Measurements from ENCODE around the gene SLC25A46.

SLC25A46 gene

DNA sequence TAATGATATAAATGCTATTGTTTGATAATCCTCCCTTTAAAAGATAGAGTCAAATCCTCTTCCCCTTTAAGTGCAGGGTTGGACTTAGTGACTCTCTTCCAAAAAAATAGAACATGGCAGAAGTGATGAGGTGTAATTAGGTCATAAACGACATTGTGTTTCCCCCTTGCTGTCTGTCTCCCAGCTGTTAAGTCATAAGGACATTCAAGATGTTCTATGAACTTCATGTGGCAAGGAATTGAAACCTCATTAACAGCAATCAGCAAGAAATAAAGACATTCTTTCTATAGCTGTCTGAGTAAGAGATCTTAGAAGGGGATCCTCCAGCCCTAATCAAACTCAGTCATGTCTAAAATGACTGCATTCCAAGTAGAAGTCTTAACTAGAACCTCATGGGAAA, 3.3 kb upstream of the SLC25A46 start:
- H3K36me3 Mint-ChIP-seq (ENCODE audit: low read depth), result peaks cover 20% of the 10 kb centered on the region
- DNase-seq, result no peak
- no peaks in the 10 kb centered on the region for H3K9me3 Mint-ChIP-seq
- peaks cover 24% of the 10 kb centered on the region for H3K27me3 Mint-ChIP-seq
- no peak overlapping the region for H3K27ac Mint-ChIP-seq
- no peak overlapping the region for H3K4me3 Mint-ChIP-seq
- H3K4me1 Mint-ChIP-seq (ENCODE audit: low read depth), result peaks cover 16% of the 10 kb centered on the region

DNA sequence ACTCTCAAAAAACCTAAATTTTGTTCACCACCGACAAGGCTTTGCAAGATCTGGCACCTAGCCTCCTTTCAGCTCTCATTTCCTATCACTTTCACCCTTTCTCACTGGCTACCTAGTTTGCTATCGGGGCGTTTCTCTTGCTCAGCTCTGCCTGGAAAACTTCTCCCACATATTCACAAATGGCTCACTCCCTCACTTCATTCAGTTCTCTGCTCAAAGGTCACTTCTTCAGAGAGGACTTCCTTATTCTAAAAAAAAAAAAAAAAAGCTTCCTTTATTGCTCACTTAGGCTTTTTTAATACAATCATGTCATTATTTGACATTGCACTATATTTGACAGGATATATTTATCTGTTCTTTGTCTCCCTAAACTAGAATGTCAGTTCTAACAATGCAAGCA, 2.1 kb upstream of the SLC25A46 start:
- no peak for DNase-seq
- peaks cover 25% of the 10 kb centered on the region for H3K4me1 Mint-ChIP-seq (ENCODE audit: low read depth)
- no peaks in the 10 kb centered on the region for H3K9me3 Mint-ChIP-seq
- H3K36me3 Mint-ChIP-seq (ENCODE audit: low read depth), result peaks cover 22% of the 10 kb centered on the region
- H3K27ac Mint-ChIP-seq, result no peak overlapping the region
- H3K4me3 Mint-ChIP-seq, result no peak overlapping the region
- peaks cover 24% of the 10 kb centered on the region for H3K27me3 Mint-ChIP-seq

DNA sequence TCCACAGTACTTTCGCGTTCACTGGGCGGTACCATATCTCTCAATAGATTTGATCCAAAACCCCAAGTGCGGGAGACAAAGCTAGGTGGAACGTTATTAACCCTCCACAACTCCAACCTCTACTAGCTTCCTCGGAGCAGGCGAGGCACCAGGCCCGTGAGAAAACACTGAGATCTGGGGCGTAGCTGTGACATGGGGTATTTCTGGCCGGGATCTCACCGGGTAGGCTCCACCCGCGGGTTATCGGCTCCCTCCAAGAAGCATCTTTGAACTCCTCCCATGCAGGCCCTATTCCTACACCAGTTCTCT, 350 bp upstream of the SLC25A46 start:
- peak overlapping the region; percentile 98 for H3K4me3 Mint-ChIP-seq
- peaks cover 13% of the 10 kb centered on the region for H3K27me3 Mint-ChIP-seq
- no peaks in the 10 kb centered on the region for H3K9me3 Mint-ChIP-seq
- peaks cover 28% of the 10 kb centered on the region for H3K36me3 Mint-ChIP-seq (ENCODE audit: low read depth)
- H3K27ac Mint-ChIP-seq, result peak overlapping the region; percentile 97
- DNase-seq, result no peak
- H3K4me1 Mint-ChIP-seq (ENCODE audit: low read depth), result peaks cover 31% of the 10 kb centered on the region

DNA sequence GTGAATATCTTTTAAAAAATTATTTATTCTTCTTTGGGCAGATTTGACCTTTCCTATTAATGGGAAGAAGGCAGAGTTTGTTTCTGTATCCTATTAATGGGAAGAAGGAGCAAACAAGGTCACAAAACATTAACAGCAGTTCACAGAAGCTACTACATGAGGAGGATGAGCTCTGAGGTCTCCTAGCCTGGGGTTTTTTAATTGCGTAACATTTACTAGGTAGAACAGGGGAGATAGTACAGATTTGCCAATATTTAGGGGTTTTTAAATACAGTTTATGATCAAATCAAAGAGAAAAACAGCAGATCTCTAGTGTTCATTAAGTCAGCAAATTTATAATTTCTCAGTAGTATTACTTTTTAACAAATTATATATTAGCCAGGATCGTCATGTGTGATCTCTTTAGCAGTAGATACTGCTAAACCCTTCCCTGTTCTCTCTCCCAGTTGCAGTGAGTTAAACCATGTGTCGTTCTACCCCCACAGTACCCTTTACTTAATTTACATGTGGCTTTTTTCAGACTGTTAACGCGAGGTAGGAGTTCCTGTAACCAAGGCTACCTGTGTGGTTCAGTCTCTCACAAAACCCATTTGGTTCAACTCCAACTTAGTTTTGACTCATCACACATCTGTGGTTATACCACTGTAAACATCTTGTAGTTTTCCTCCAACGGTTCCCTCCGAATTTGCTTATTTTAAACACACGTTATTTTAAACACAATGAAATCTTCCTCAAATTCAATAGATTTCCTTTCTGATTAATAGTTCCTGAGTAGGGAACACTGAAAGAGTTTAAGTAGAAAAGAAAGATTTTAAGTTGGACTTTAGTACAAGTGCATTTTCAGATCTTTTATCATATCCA, 13.3 kb downstream of the SLC25A46 start:
- H3K4me3 Mint-ChIP-seq, result peak overlapping the region; percentile 53
- peaks cover 59% of the 10 kb centered on the region for H3K4me1 Mint-ChIP-seq (ENCODE audit: low read depth)
- no peaks in the 10 kb centered on the region for H3K27me3 Mint-ChIP-seq
- no peak for DNase-seq
- H3K27ac Mint-ChIP-seq, result peak overlapping the region; percentile 91
- H3K36me3 Mint-ChIP-seq (ENCODE audit: low read depth), result peaks cover 86% of the 10 kb centered on the region
- no peaks in the 10 kb centered on the region for H3K9me3 Mint-ChIP-seq

DNA sequence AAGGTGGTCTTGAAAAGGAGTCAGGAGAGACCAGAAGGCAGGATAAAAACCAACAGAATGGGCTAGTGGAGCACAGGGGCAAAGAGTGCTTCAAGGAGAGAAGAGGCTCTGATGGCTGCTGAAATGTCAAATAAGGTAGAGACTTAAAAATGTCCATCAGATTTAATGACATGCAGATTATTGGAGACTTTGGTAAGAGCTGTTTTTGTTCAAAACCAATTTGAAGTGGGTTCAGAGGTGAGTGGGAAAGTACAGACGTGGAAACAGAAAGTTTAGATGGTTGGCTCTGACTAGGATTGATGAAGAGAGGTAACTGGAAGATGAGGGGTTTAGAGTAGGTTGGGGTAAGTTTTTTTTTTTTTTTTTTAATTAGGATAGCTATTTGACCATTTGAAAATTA, 14.1 kb downstream of the SLC25A46 start:
- Mint-ChIP-seq H3K4me1 (ENCODE audit: low read depth) (peaks cover 59% of the 10 kb centered on the region), H3K36me3 (ENCODE audit: low read depth) (peaks cover 82% of the 10 kb centered on the region), H3K9me3 (no peaks in the 10 kb centered on the region), H3K27me3 (no peaks in the 10 kb centered on the region), H3K4me3 (peak overlapping the region; percentile 53), H3K27ac (peak overlapping the region; percentile 91)
- DNase-seq, result no peak

DNA sequence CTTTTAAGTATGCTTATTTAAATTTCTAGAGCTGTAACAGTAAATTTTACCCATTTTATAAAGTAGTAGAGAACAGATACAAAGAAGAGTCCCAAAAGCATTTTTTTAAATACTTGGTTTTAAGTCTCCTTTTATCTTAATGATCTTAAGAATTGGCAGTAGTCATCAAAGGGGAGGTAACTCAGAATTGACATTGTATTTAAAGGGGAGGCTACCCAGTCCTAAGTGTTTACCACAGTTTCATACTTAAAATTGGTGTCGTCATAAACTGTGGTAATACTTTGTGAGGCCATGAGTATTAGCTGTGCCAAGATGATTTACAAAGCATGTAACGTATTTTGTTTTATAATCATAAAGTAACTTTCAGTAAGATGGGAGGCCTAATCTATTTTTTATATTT, 14.8 kb downstream of the SLC25A46 start:
- Mint-ChIP-seq H3K27me3 (no peaks in the 10 kb centered on the region), H3K9me3 (no peaks in the 10 kb centered on the region), H3K4me3 (no peak overlapping the region), H3K27ac (no peak overlapping the region), H3K4me1 (ENCODE audit: low read depth) (peaks cover 57% of the 10 kb centered on the region), H3K36me3 (ENCODE audit: low read depth) (peaks cover 77% of the 10 kb centered on the region)
- no peak for DNase-seq

DNA sequence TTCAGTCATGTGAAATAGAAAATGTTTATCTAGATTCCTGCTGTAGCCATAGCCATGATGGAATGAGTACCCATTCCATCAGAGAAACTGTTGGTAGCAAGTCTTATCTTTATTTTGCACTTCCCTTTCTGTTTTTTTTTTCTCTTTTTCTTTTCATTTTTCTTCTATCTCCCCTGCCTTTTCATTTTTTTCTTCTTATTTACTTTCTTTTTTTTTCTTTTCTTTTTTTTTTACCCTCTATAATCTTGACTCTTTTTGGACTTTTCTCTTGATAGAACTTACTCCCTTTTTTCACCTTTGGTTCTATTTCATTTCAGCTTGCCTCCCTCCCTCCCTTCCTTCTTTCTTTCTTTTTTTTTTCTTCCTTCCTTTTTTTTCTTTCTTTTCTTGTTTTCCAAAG, 15.4 kb downstream of the SLC25A46 start:
- Mint-ChIP-seq H3K27ac (peak overlapping the region; percentile 44), H3K9me3 (no peaks in the 10 kb centered on the region), H3K27me3 (no peaks in the 10 kb centered on the region), H3K4me3 (no peak overlapping the region), H3K36me3 (ENCODE audit: low read depth) (peaks cover 71% of the 10 kb centered on the region), H3K4me1 (ENCODE audit: low read depth) (peaks cover 53% of the 10 kb centered on the region)
- no peak for DNase-seq

DNA sequence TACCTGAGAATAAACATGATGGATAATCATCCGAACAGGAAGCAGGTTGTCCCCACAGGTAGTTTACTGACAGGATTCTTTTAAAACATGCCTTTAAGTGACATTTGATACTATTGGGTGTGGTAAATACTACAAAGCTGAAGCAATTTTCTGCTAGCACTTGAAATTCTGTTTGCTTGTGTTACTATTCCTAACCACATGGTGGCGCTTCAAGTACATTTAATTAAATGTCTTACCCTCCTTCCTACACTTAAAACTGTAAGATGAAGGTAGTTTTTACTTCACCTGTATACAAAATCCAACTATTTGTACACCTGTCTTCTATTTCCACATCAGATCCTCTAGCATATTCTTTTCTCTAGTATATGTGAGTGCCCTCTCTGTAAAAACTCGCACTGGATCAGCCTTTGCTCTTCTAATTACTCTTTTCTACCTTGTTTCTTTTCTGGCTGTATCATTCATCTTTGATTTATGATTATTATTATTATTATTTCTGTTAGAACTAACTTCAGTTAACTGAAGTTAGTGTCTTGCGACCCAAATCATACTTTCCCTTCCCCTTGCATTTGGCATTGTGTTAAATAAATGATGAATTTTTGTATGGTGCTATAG, 18.4 kb downstream of the SLC25A46 start:
- H3K36me3 Mint-ChIP-seq (ENCODE audit: low read depth), result peaks cover 44% of the 10 kb centered on the region
- no peak overlapping the region for H3K4me3 Mint-ChIP-seq
- H3K9me3 Mint-ChIP-seq, result no peaks in the 10 kb centered on the region
- DNase-seq, result no peak
- H3K4me1 Mint-ChIP-seq (ENCODE audit: low read depth), result peaks cover 31% of the 10 kb centered on the region
- H3K27me3 Mint-ChIP-seq, result no peaks in the 10 kb centered on the region
- no peak overlapping the region for H3K27ac Mint-ChIP-seq

DNA sequence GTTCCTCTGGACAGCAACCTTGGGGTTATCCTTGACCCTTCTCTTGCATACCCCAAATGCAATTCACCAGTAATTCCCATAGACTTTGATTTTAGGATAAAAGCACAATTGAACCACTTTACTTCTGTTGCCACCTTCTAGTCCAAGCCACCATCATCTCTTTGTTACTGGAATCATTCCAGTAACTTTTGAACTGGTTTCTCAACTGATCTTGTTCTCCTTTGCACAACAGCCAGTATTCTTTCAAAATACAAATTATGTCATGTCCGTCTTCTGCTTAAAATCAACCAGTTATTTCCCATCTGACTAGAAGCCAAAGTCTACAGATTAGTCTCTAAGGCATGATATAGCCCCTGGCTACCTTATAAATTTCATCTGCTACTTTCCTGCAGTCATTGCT, 21.4 kb downstream of the SLC25A46 start:
- Mint-ChIP-seq H3K27ac (no peak overlapping the region), H3K9me3 (no peaks in the 10 kb centered on the region), H3K36me3 (ENCODE audit: low read depth) (peaks cover 14% of the 10 kb centered on the region), H3K4me3 (no peak overlapping the region), H3K27me3 (no peaks in the 10 kb centered on the region), H3K4me1 (ENCODE audit: low read depth) (peaks cover 3% of the 10 kb centered on the region)
- DNase-seq, result no peak

DNA sequence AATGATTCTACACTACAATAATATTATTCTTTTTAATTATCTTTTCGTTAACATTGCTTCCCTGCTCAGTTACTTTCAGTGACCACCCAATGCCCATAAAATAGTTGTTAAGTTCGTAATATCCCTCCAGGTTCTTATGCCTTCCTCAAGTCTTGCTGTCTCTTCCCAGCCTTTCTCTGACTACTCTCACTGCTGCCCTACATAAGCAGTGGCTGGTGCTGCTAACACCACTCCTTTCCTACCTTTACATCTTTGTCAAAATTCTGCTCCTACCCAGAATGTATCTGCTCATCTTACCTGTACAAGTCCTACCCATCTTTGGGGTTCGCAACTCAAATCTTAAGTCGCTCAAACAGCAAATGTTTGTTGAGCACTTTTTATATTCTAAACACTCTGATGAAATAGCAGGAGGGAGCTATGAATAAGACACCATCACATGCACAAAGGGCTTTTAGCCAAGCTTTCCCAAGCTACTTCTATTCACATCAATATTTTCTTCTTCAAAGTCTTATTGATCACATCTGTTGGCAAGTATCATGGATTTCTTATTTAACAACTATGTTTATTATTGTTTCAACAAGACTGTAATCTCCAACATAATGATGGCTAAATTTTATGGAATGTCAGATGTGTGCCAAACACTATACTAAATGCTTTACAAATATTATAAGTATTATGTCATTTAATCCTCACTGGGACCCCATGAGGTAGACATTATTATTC, 29.5 kb downstream of the SLC25A46 start:
- Mint-ChIP-seq H3K9me3 (no peaks in the 10 kb centered on the region), H3K36me3 (ENCODE audit: low read depth) (no peaks in the 10 kb centered on the region), H3K27ac (no peak overlapping the region), H3K4me3 (no peak overlapping the region), H3K4me1 (ENCODE audit: low read depth) (no peaks in the 10 kb centered on the region), H3K27me3 (peaks cover 3% of the 10 kb centered on the region)
- no peak for DNase-seq

DNA sequence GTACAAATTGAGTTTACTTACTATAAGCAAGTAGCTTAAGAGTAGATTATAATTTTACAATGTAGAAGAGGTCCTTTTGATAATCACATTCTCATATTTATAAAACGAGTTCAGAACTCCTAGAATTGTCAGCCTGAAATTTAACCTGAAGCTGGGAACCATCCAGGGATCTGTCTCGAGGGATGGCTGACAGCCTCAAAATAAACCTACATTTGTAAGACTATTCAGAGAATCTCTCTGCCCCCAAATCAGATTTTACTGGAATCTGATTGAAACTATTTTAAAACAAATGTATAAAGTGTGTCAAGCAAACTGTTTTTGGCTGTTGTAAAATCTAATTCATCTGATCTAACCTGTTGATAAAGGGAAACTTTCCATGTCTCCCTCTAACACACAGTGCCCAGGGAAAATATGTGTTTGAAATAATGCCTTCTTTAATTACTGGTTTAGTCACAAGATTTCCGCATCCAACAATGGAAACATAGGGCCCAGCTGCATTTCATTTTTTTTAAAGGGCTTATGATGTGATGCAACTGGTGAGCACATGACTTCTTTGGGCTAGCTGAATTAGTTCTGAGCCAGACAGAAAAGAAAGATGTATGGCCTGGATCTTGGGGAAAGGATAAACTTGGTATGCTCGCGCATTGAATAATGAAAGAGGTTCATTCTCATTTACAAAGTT, 30.3 kb downstream of the SLC25A46 start:
- Mint-ChIP-seq H3K9me3 (no peaks in the 10 kb centered on the region), H3K4me1 (ENCODE audit: low read depth) (no peaks in the 10 kb centered on the region), H3K27ac (no peak overlapping the region), H3K36me3 (ENCODE audit: low read depth) (no peaks in the 10 kb centered on the region), H3K4me3 (no peak overlapping the region), H3K27me3 (peaks cover 3% of the 10 kb centered on the region)
- DNase-seq, result no peak

DNA sequence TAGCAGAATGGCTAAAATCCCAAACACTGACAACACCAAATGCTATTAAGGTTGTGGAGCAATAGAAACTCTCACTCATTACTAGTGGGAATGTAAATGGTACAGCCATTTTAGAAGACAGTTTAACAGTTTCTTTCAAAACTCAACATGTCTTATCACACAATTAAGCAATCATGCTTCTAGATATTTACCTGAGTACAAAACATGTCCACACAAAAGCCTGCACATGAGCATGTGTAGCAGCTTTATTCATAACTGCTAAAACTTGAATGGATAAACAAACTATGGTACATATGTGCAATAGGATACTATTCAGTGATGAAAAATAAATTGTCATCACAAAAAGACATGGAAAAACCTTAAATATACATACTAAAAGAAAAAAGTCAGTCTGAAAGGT, 31.5 kb downstream of the SLC25A46 start:
- DNase-seq, result no peak
- no peaks in the 10 kb centered on the region for H3K9me3 Mint-ChIP-seq
- H3K4me3 Mint-ChIP-seq, result no peak overlapping the region
- no peaks in the 10 kb centered on the region for H3K4me1 Mint-ChIP-seq (ENCODE audit: low read depth)
- no peaks in the 10 kb centered on the region for H3K36me3 Mint-ChIP-seq (ENCODE audit: low read depth)
- no peak overlapping the region for H3K27ac Mint-ChIP-seq
- H3K27me3 Mint-ChIP-seq, result peaks cover 3% of the 10 kb centered on the region

DNA sequence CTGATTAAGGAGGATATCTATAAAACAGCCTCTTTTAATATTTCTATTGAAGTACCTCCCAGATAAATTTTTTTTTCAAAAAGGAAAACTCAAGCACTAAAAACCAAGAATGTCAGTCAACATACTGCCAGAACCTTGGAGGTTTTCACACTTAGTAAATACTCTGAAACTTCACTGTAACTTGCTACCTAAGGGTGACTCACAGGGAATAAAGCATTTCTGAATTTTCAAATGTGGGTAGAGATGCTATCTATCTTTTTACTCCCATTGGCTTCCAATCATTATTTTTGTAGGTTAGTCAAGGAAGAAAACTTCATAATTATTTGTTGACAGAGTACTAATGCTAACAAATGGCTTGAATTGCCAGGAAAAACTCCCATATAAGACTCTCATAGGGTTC, 46.1 kb downstream of the SLC25A46 start:
- no peaks in the 10 kb centered on the region for H3K36me3 Mint-ChIP-seq (ENCODE audit: low read depth)
- no peaks in the 10 kb centered on the region for H3K4me1 Mint-ChIP-seq (ENCODE audit: low read depth)
- H3K9me3 Mint-ChIP-seq, result no peaks in the 10 kb centered on the region
- DNase-seq, result no peak
- no peak overlapping the region for H3K4me3 Mint-ChIP-seq
- peaks cover 2% of the 10 kb centered on the region for H3K27me3 Mint-ChIP-seq
- no peak overlapping the region for H3K27ac Mint-ChIP-seq

DNA sequence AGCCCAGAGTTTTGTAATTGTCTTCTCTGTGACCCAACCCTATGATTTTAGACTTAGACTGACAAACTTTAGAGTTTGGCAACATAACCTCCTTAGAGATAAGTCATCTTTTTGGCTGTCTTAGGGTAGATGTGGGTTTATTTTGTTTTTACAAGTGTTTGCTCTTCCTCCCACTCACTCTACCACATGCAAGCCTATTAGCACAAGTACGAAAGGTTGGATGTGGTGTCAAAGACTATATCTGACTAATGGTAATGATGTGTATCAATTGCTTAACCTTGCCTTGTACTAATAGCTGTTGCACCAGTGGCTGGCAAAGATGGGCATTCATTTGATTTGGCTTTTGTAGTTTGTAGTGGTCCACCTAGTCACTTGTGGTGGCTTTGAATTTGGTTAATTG, 46.5 kb downstream of the SLC25A46 start:
- H3K4me1 Mint-ChIP-seq (ENCODE audit: low read depth), result no peaks in the 10 kb centered on the region
- DNase-seq, result no peak

More for the DNA sequence above, 46.5 kb downstream of the SLC25A46 start:
- no peak overlapping the region for H3K27ac Mint-ChIP-seq
- H3K36me3 Mint-ChIP-seq (ENCODE audit: low read depth), result no peaks in the 10 kb centered on the region
- no peak overlapping the region for H3K4me3 Mint-ChIP-seq
- H3K27me3 Mint-ChIP-seq, result peaks cover 2% of the 10 kb centered on the region
- H3K9me3 Mint-ChIP-seq, result no peaks in the 10 kb centered on the region

All from activated T-cell treated with anti-CD3 and anti-CD28 coated beads, Interleukin-2, amount 50 U/mL, for 24 hours (primary cell).